Ramos (cell line): Measurements from ENCODE around the gene TBC1D30.
"Not testable (repeated sequence)": the region's sequence is repeated elsewhere in the genome, so short reads cannot be mapped to it uniquely, and the experiment has no call there.

Experiments used
- in situ Hi-C: fragments of 300-500 bp; cut with MboI; formaldehyde crosslinking; loops from one replicate; pipeline ENCODE4 v1.14.3; 2022; ENCODE audit warnings: low sequenced_read_pairs; ENCODE audit not compliant: unreplicated experiment

TBC1D30 gene

GRCh38 chr12:64824500-64825142 is at the start of gene TBC1D30:
TBC1D30 (plus strand) TSS chr12:64824647; CDS start chr12:64824880, 233 bp downstream.
- in situ Hi-C loops = no loop called here

- in situ Hi-C loops = not testable (repeated sequence)
Measured at GRCh38 chr12:64775147-64775736, 49.2 kb upstream of the TBC1D30 start.

- in situ Hi-C loops = no loop called here
Measured at GRCh38 chr12:64779354-64779974, 45.0 kb upstream of the TBC1D30 start.

- in situ Hi-C loops = no loop called here
Measured at GRCh38 chr12:64780132-64780530, 44.3 kb upstream of the TBC1D30 start.

- in situ Hi-C loops = no loop called here
Measured at GRCh38 chr12:64780531-64781279, 43.7 kb upstream of the TBC1D30 start.

GRCh38 chr12:64781280-64782190 is 42.9 kb upstream of the TBC1D30 start:
- in situ Hi-C loops = no loop called here

GRCh38 chr12:64782191-64782876 is 42.1 kb upstream of the TBC1D30 start:
- in situ Hi-C loops = no loop called here

- in situ Hi-C loops = no loop called here
Measured at GRCh38 chr12:64785838-64786237, 38.6 kb upstream of the TBC1D30 start.

GRCh38 chr12:64790166-64790565 is 34.3 kb upstream of the TBC1D30 start:
- in situ Hi-C loops = no loop called here

GRCh38 chr12:64791036-64791435 is 33.4 kb upstream of the TBC1D30 start:
- in situ Hi-C loops = no loop called here

GRCh38 chr12:64792128-64792527 is 32.3 kb upstream of the TBC1D30 start:
- in situ Hi-C loops = no loop called here

GRCh38 chr12:64793610-64794009 is 30.8 kb upstream of the TBC1D30 start:
- in situ Hi-C loops = no loop called here

GRCh38 chr12:64794305-64794704 is 30.1 kb upstream of the TBC1D30 start:
- in situ Hi-C loops = no loop called here

GRCh38 chr12:64796205-64796845 is 28.1 kb upstream of the TBC1D30 start:
- in situ Hi-C loops = no loop called here

GRCh38 chr12:64797156-64797555 is 27.3 kb upstream of the TBC1D30 start:
- in situ Hi-C loops = no loop called here

- in situ Hi-C loops = no loop called here
Measured at GRCh38 chr12:64798165-64798564, 26.3 kb upstream of the TBC1D30 start.

GRCh38 chr12:64800640-64801039 is 23.8 kb upstream of the TBC1D30 start:
- in situ Hi-C loops = no loop called here

- in situ Hi-C loops = no loop called here
Measured at GRCh38 chr12:64801381-64801780, 23.1 kb upstream of the TBC1D30 start.

GRCh38 chr12:64802180-64802775 is 22.2 kb upstream of the TBC1D30 start:
- in situ Hi-C loops = not testable (repeated sequence)
